H9 (cell line): ENCODE measurements around the gene LIPC. TPM values are rescaled to one million over a fixed set of nuclear protein-coding genes. Genes with fewer than 3 reads are reported as not detected.

Experiments
- DNase-seq: peaks from one replicate; pipeline ENCODE4 v3.0.0-alpha.2; 2017
- H2AFZ ChIP-seq: one replicate; pipeline ENCODE4 v1.6.1; 2013; ENCODE audit warnings: mild to moderate bottlenecking, low read length, control low read depth, moderate library complexity
- H2AK5ac ChIP-seq: 2 replicates; pipeline ENCODE4 v1.6.1; 2013; ENCODE audit warnings: low read length, control low read depth, mixed read lengths; ENCODE audit not compliant: insufficient read length
- H2BK120ac ChIP-seq: one replicate; pipeline ENCODE4 v1.6.1; 2013; ENCODE audit warnings: low read depth, mild to moderate bottlenecking, low read length, control low read depth, inconsistent platforms; ENCODE audit not compliant: poor library complexity, severe bottlenecking
- H2BK12ac ChIP-seq: 2 replicates; pipeline ENCODE4 v1.6.1; 2013; ENCODE audit warnings: low read length, control low read depth, mixed read lengths, low read depth; ENCODE audit not compliant: insufficient read length
- H2BK15ac ChIP-seq: 2 replicates; pipeline ENCODE4 v1.6.1; 2013; ENCODE audit warnings: low read depth, low read length, control low read depth
- H2BK20ac ChIP-seq: one replicate; pipeline ENCODE4 v1.6.1; 2013; ENCODE audit warnings: low read depth, mild to moderate bottlenecking, low read length, control low read depth, inconsistent platforms; ENCODE audit not compliant: poor library complexity, severe bottlenecking
- H2BK5ac ChIP-seq: 2 replicates; pipeline ENCODE4 v1.6.1; 2013; ENCODE audit warnings: low read length, control low read depth, mixed read lengths; ENCODE audit not compliant: insufficient read length
- H3K14ac ChIP-seq: 2 replicates; pipeline ENCODE4 v1.6.1; 2013; ENCODE audit warnings: low read length, control low read depth; ENCODE audit not compliant: insufficient read depth
- H3K18ac ChIP-seq: 2 replicates; pipeline ENCODE4 v1.6.1; 2013; ENCODE audit warnings: low read depth, mild to moderate bottlenecking, mixed read lengths, low read length, control low read depth; ENCODE audit not compliant: insufficient read length
- H3K23ac ChIP-seq: 2 replicates; pipeline ENCODE4 v1.6.1; 2013; ENCODE audit warnings: low read length, control low read depth, mixed read lengths, low read depth; ENCODE audit not compliant: insufficient read length
- H3K23me2 ChIP-seq: 2 replicates; pipeline ENCODE4 v1.6.1; 2013; ENCODE audit warnings: low read depth, mild to moderate bottlenecking, mixed read lengths, low read length, control low read depth; ENCODE audit not compliant: insufficient read length, poor library complexity, severe bottlenecking
- H3K27ac ChIP-seq: 2 replicates; pipeline ENCODE4 v1.5.1; 2013; ENCODE audit warnings: low read length, control low read depth, mixed read lengths, low read depth; ENCODE audit not compliant: insufficient read length
- H3K27me3 ChIP-seq: 2 replicates; pipeline ENCODE4 v1.6.1; 2013; ENCODE audit warnings: low read length, control low read depth, inconsistent platforms; ENCODE audit not compliant: insufficient read depth
- H3K4ac ChIP-seq: 2 replicates; pipeline ENCODE4 v1.6.1; 2013; ENCODE audit warnings: low read depth, mild to moderate bottlenecking, control low read depth, inconsistent platforms, low read length, moderate library complexity
- H3K4me1 ChIP-seq: 2 replicates; pipeline ENCODE4 v1.6.1; 2013; ENCODE audit warnings: low read length, control low read depth, inconsistent platforms; ENCODE audit not compliant: insufficient read depth
- H3K4me2 ChIP-seq: 2 replicates; pipeline ENCODE4 v1.6.1; 2013; ENCODE audit warnings: low read length, control low read depth, mixed read lengths; ENCODE audit not compliant: insufficient read length, insufficient read depth
- H3K56ac ChIP-seq: 2 replicates; pipeline ENCODE4 v1.6.1; 2013; ENCODE audit warnings: low read depth, mild to moderate bottlenecking, mixed read lengths, low read length, control low read depth; ENCODE audit not compliant: insufficient read length
- H3K79me1 ChIP-seq: 2 replicates; pipeline ENCODE4 v1.6.1; 2013; ENCODE audit warnings: low read depth, mild to moderate bottlenecking, moderate library complexity, low read length, control low read depth, inconsistent platforms; ENCODE audit not compliant: insufficient read depth, poor library complexity, severe bottlenecking
- H3K79me2 ChIP-seq: 2 replicates; pipeline ENCODE4 v1.6.1; 2013; ENCODE audit warnings: low read length, control low read depth, inconsistent platforms; ENCODE audit not compliant: insufficient read depth
- H3K9ac ChIP-seq: 2 replicates; pipeline ENCODE4 v1.6.1; 2013; ENCODE audit warnings: low read length, control low read depth, mixed read lengths; ENCODE audit not compliant: insufficient read length; ENCODE audit errors: extremely low read depth
- H3K9me3 ChIP-seq: one replicate; pipeline ENCODE4 v1.6.1; 2013; ENCODE audit warnings: low read depth, low read length, inconsistent platforms; ENCODE audit not compliant: control insufficient read depth
- H3T11ph ChIP-seq: one replicate; pipeline ENCODE4 v1.6.1; 2013; ENCODE audit warnings: mild to moderate bottlenecking, low read length, control low read depth, inconsistent platforms
- H4K20me1 ChIP-seq: one replicate; pipeline ENCODE4 v1.6.1; 2013; ENCODE audit not compliant: control insufficient read depth, insufficient read length, insufficient read depth
- H4K5ac ChIP-seq: 2 replicates; pipeline ENCODE4 v1.6.1; 2013; ENCODE audit warnings: low read depth, mild to moderate bottlenecking, mixed read lengths, low read length, control low read depth; ENCODE audit not compliant: insufficient read length
- H4K8ac ChIP-seq: replicated peaks from 2 replicates; pipeline ENCODE4 v1.6.1; 2013; ENCODE audit warnings: low read length, control low read depth, mixed read lengths, low read depth; ENCODE audit not compliant: insufficient read length
- H4K91ac ChIP-seq: 2 replicates; pipeline ENCODE4 v1.6.1; 2013; ENCODE audit warnings: low read depth, mild to moderate bottlenecking, moderate library complexity, mixed read lengths, low read length, control low read depth; ENCODE audit not compliant: insufficient read length
- H3K27ac Mint-ChIP-seq, 3 experiments: 2 replicates in 2 of 3; 3 replicates in 1 of 3; pipeline ENCODE4 v1.8.0; 2020 to 2021; ENCODE audit warnings: mixed read lengths in 3 of 3, mild to moderate bottlenecking in 1 of 3, moderate library complexity in 1 of 3
- H3K27me3 Mint-ChIP-seq: 2 replicates; pipeline ENCODE4 v1.8.0; 2021; ENCODE audit warnings: low read depth, mild to moderate bottlenecking, moderate library complexity, mixed read lengths
- H3K36me3 Mint-ChIP-seq, 3 experiments: 2 replicates in 2 of 3; 3 replicates in 1 of 3; pipeline ENCODE4 v1.8.0; 2020 to 2021; ENCODE audit warnings: low read depth in 3 of 3, mixed read lengths in 3 of 3; ENCODE audit not compliant: insufficient read depth in 1 of 3
- H3K4me1 Mint-ChIP-seq, 2 experiments: 2 replicates each; pipeline ENCODE4 v1.8.0; 2020; ENCODE audit warnings: mixed read lengths in 2 of 2
- H3K4me3 Mint-ChIP-seq, 2 experiments: 2 replicates in 1 of 2; 3 replicates in 1 of 2; pipeline ENCODE4 v1.8.0; 2020 to 2021; ENCODE audit warnings: mild to moderate bottlenecking in 2 of 2, mixed read lengths in 2 of 2, moderate library complexity in 1 of 2
- H3K9me3 Mint-ChIP-seq, 2 experiments: 2 replicates in 1 of 2; 3 replicates in 1 of 2; pipeline ENCODE4 v1.8.0; 2020; ENCODE audit warnings: mild to moderate bottlenecking in 2 of 2, mixed read lengths in 2 of 2, moderate library complexity in 1 of 2
- CTCF ChIP-seq: fragments of 200-600 bp; sonication (generic); conservative IDR thresholded peaks from 3 replicates; pipeline ENCODE4 v1.8.0; 2021; ENCODE audit warnings: antibody characterized with exemption, mild to moderate bottlenecking
- WGBS: extraction: QIAGEN DNeasy Blood & Tissue Kit; methylation state at CpG from one replicate; pipeline ENCODE4 v1.1.7; 2013; ENCODE audit warnings: missing lambda C conversion rate, low lambda C conversion rate, mixed read lengths; ENCODE audit not compliant: insufficient read length; ENCODE audit errors: extremely low coverage; 5-methylcytosine and 5-hydroxymethylcytosine counted together
- total RNA-seq: library from RNA; stranded (reverse); gene quantifications from 2 replicates; pipeline ENCODE4 v1.2.1, GENCODE V29; 2021

The LIPC gene
- total RNA-seq, 1 experiment from 2014 or later = not detected

DNA sequence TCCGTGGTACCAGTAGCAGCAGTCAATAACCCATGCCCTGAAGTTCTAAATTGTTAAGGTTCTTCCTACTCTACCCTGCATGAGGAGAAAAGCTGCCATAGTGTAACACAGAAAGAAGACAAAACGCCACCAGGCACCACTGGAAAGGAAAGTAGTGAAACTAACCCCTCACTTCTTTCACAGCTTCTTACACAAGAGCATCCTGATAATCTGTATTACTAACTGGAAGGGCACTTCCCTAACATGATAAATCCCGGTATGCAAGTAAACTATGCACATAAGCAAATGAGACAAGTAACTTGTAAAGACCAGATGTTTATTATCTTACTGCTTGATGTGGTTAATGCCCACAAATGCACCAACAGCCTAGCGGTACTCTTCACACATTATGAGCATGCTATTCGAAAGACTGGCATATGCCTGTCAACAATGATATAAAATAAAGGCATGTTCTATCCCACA is 176.4 kb downstream of the LIPC start:
- Histone ChIP-seq H2BK20ac (no peak overlapping the region), H2AK5ac (no peak overlapping the region), H3K4me1 (no peaks in the 10 kb centered on the region), H3K18ac (no peak overlapping the region), H3K4ac (no peak overlapping the region), H3K23me2 (no peaks in the 10 kb centered on the region), H3K79me2 (no peaks in the 10 kb centered on the region), H3T11ph (no peak overlapping the region), H4K20me1 (no peaks in the 10 kb centered on the region), H2BK5ac (no peak overlapping the region), H4K5ac (no peak overlapping the region), H2BK15ac (no peak overlapping the region), H2BK120ac (no peak overlapping the region), H3K27me3 (no peaks in the 10 kb centered on the region), H3K27ac (no peak overlapping the region), H3K9me3 (no peaks in the 10 kb centered on the region), H3K56ac (no peak overlapping the region), H3K14ac (no peak overlapping the region), H4K8ac (no peak overlapping the region), H4K91ac (no peak overlapping the region), H2BK12ac (no peak overlapping the region), H3K4me2 (no peak overlapping the region), H3K23ac (no peak overlapping the region), H3K79me1 (no peaks in the 10 kb centered on the region), H3K9ac (no peak overlapping the region), H2AFZ (no peak overlapping the region)
- peak overlapping the region in 1 of 3 experiments; percentile 12; a peak in 1 of 7 replicates for H3K27ac Mint-ChIP-seq
- no peaks in the 10 kb centered on the region for H3K9me3 Mint-ChIP-seq
- no peak for DNase-seq
- TF ChIP-seq CTCF = no peak
- H3K4me1 Mint-ChIP-seq = peaks cover 2 to 13% of the 10 kb centered on the region in 2 experiments; a peak in 3 of 4 replicates
- no CpG with 5 or more reads among the region's 5 CpGs for WGBS
- H3K4me3 Mint-ChIP-seq = no peak overlapping the region
- no peaks in the 10 kb centered on the region for H3K27me3 Mint-ChIP-seq
- peaks cover 4 to 11% (median 11%) of the 10 kb centered on the region in 3 experiments for H3K36me3 Mint-ChIP-seq
